Body of pancreas (tissue), 4 donors: ENCODE data around the gene MPST. TPM values are rescaled to one million over a fixed set of nuclear protein-coding genes. Genes with fewer than 3 reads are reported as not detected.
A peak's percentile ranks its signal among the peaks of the same experiment; 100 is the strongest.

Source experiments
- ATAC-seq: fragments of 150-250 bp; one replicate; pipeline ENCODE4 v1.9.1; 2016
- DNase-seq, 4 donors: peaks; one replicate each; pipeline ENCODE4 v3.0.0-alpha.2; 2019
- H3K27ac ChIP-seq, 4 donors: fragments of 200-600 bp; sonication (generic); 1 replicate in 3 of 4; 2 replicates in 1 of 4; pipeline versions ENCODE4 v1.5.1 to v1.6.1; 2016 to 2019; ENCODE audit warnings: mild to moderate bottlenecking in 1 of 4, mixed read lengths in 1 of 4, moderate library complexity in 1 of 4
- H3K27me3 ChIP-seq, 2 donors: fragments of 200-600 bp; sonication (generic); one replicate each; pipeline ENCODE4 v1.6.0; 2016; ENCODE audit warnings: mild to moderate bottlenecking in 1 of 2
- H3K36me3 ChIP-seq, 2 donors: fragments of 200-600 bp; sonication (generic); replicated peaks in 1 of 2; 2 replicates each; pipeline ENCODE4 v1.5.1; 2016; ENCODE audit warnings: low read depth in 2 of 2; ENCODE audit not compliant: insufficient read depth in 1 of 2
- H3K4me1 ChIP-seq: fragments of 200-600 bp; sonication (generic); one replicate; pipeline ENCODE4 v1.6.0; 2016
- H3K4me3 ChIP-seq, 2 donors: fragments of 200-600 bp; sonication (generic); 1 replicate in 1 of 2; 2 replicates in 1 of 2; pipeline ENCODE4 v1.5.1; 2016 to 2019
- H3K9me3 ChIP-seq, 3 donors: fragments of 200-600 bp; sonication (generic); 1 replicate in 2 of 3; 2 replicates in 1 of 3; pipeline ENCODE4 v1.5.1; 2016
- POLR2A ChIP-seq, 3 donors: fragments of 450-650 bp; IDR thresholded peaks; one replicate each; pipeline ENCODE4 v1.6.1; 2016; ENCODE audit warnings: antibody characterized with exemption in 3 of 3, mild to moderate bottlenecking in 2 of 3
- WGBS, 2 donors: methylation state at CpG; one replicate each; pipeline ENCODE4 v1.1.5; 2017; 5-methylcytosine and 5-hydroxymethylcytosine counted together
- intact Hi-C: fragments of 100-400 bp; cut with DNase I; formaldehyde crosslinking; loops from one replicate; pipeline ENCODE4 v1.15.1; 2023
- total RNA-seq, 2 donors: library from RNA; depleted of rRNA; stranded (reverse); fragments of >200 nt; gene quantifications; one replicate each; pipeline ENCODE4 v1.1.0, GENCODE V29; 2016
- TF ChIP-seq, protein P1 (sequence below), 7 experiments: fragments of 450-650 bp in 4 of 7; fragments of 200-600 bp in 3 of 7; sonication (generic) in 3 of 7; IDR thresholded peaks; one replicate each; pipeline ENCODE4 v1.5.1; 2016 to 2019; ENCODE audit warnings: antibody characterized with exemption in 7 of 7

MPST gene
- total RNA-seq, 2 donors from 2014 or later = 173 TPM

DNA sequence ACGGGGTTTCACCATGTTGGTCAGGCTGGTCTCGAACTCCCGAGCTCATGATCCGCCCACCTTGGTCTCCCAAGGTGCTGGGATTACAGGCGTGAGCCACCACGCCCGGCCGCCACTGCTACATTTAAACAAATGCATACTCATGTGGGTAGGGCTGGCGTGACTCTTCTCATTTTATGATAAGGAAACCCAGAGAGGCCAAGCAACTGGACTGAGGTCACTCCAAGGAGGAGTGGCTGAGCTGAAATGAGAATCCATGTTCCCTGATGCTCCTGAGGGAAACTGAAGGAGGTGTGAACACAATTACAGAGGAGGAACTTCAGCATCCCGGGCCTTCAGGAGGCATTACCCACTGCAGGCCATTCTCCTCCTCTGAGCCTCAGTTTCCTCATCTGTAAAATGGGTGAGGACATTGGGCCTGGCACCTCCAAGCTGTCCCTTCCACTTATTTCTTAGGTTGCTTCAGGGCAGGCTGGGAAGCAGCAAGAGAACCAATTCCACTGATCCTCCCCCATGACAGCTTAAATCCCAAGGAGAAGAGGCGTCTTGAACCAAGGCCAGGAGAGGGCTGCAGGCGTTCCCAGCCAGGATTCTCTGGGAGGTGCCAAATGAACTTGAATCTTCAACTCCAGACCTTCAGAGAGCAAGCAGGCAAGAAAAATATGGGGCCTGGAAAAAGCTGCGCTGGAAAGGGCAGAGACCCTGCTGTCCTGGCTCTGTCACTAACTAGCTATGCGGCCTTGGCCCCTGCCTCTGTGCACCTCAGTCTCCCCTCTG, 3.2 kb upstream of the MPST start:
- 86 to 87% methylated on average over 14 of the region's 14 CpGs for WGBS, 2 donors
- no peaks in the 10 kb centered on the region for H3K36me3 ChIP-seq
- ATAC-seq (no peak), DNase-seq (no peak)
- H3K4me3 ChIP-seq = no peak overlapping the region
- no peak for TF ChIP-seq POLR2A (IDR thresholded peaks at IDR 0.05)
- TF ChIP-seq, protein P1, sequence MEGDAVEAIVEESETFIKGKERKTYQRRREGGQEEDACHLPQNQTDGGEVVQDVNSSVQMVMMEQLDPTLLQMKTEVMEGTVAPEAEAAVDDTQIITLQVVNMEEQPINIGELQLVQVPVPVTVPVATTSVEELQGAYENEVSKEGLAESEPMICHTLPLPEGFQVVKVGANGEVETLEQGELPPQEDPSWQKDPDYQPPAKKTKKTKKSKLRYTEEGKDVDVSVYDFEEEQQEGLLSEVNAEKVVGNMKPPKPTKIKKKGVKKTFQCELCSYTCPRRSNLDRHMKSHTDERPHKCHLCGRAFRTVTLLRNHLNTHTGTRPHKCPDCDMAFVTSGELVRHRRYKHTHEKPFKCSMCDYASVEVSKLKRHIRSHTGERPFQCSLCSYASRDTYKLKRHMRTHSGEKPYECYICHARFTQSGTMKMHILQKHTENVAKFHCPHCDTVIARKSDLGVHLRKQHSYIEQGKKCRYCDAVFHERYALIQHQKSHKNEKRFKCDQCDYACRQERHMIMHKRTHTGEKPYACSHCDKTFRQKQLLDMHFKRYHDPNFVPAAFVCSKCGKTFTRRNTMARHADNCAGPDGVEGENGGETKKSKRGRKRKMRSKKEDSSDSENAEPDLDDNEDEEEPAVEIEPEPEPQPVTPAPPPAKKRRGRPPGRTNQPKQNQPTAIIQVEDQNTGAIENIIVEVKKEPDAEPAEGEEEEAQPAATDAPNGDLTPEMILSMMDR (IDR thresholded peaks at IDR 0.05) = no peak
- H3K9me3 ChIP-seq = no peaks in the 10 kb centered on the region
- H3K27ac ChIP-seq = peak overlapping the region in 2 of 4 donors; percentile 2
- H3K27me3 ChIP-seq = no peaks in the 10 kb centered on the region
- intact Hi-C loops = no loop called here
- H3K4me1 ChIP-seq = peaks cover 61% of the 10 kb centered on the region

DNA sequence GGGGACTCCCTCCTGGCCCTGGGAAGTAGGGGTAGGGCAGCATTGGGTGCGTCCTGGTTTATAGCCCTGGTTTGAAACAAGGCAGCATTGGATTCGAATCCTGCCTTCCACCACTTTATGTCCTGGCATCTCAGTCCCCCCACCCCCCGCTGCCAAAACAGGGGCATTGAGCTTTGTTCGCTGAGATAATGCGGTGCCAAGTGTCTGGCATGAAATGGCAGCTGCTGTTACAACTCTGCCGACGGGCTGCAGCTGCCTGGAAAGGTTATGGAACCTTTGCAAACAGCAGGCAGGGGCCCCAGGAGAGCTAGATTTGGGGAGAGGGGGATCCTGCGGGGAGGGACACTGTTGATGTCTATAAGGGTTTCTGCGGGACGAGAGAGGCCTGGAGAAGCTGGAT, 2.2 kb upstream of the MPST start:
- H3K27me3 ChIP-seq = no peaks in the 10 kb centered on the region
- H3K36me3 ChIP-seq = no peaks in the 10 kb centered on the region
- intact Hi-C loops = no loop called here
- no peaks in the 10 kb centered on the region for H3K9me3 ChIP-seq
- H3K27ac ChIP-seq = peak overlapping the region in 2 of 4 donors; percentile 93 to 95
- H3K4me3 ChIP-seq = no peak overlapping the region
- peak in 2 of 4 donors; percentile 26 to 55 for DNase-seq
- peaks cover 64% of the 10 kb centered on the region for H3K4me1 ChIP-seq
- TF ChIP-seq, protein P1 (IDR thresholded peaks at IDR 0.05) = no peak
- TF ChIP-seq POLR2A (IDR thresholded peaks at IDR 0.05) = no peak
- WGBS, 2 donors = 32 to 35% methylated on average over 8 to 10 of the region's 10 CpGs
- ATAC-seq = no peak

DNA sequence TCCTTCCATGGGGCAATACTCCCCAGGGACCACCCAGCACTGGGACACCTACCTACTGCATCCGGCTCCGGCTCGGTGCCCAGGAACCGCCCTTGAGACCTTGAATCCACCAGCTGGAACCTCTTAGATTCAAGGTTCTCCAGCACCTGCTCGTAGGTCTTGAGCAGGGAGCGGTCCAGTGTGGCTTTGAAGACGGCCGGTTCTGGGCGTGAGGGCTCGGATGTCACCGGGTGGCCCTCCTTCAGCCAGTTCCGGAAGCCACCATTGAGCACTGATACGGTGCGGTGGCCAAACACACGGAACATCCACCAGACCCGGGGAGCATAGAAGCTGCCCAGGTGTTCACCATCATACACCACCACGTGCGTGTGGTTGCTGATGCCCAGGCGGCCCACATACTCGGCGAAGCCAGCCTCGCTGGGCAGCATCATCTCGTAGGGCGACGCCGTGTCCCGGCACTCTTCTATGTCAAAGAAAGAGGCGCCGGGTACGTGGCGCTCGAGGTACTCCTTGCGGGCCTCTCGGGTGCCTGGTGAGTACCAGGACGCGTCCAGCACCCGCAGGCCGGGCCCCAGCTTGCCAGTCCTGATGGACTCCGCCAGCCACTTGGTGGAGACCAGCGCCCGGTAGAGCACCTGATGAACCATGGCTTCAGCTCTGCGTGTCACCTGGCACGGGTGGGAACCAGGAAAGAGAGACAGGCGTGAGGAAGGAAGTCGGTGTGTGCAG, 1.3 kb upstream of the MPST start:
- no peak for ATAC-seq
- Histone ChIP-seq H3K4me1 (peaks cover 68% of the 10 kb centered on the region), H3K4me3 (peak overlapping the region; percentile 64 to 97), H3K9me3 (no peaks in the 10 kb centered on the region), H3K36me3 (no peaks in the 10 kb centered on the region), H3K27ac (peak overlapping the region; percentile 93 to 96 (median 94)), H3K27me3 (no peaks in the 10 kb centered on the region)
- WGBS, 2 donors = 29 to 36% methylated on average over 10 to 45 of the region's 45 CpGs
- TF ChIP-seq, protein P1 (IDR thresholded peaks at IDR 0.05) = no peak
- TF ChIP-seq POLR2A (IDR thresholded peaks at IDR 0.05) = no peak
- DNase-seq = peak in 3 of 4 donors; percentile 25 to 38 (median 38)
- intact Hi-C loops = no loop called here

DNA sequence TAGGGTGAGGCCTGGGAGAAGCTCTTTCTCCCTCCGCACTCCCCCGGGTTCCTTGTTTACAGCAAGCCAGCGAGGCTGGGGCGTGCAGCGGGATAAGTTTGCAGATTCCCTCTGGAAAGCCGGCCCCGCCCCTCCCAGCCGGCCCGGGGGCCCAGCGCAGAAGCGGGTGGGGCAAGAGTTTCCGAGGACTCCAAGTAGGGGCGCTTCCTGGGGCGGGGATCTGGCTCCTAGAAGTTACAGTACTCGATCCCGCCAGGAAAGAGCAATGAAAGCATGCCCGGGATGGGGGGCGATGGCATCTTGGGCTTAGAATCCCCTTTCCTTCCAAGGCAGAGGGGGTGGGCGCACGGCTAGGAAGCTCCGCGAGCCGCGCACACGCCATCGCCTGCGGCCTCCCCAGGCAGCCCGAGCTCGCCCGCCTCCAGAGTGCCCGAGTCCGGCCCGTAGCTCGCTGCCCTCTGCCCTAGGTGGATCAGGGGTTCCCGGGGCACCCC, 680 bp upstream of the MPST start:
- Histone ChIP-seq H3K4me3 (peak overlapping the region; percentile 64 to 97), H3K36me3 (no peaks in the 10 kb centered on the region), H3K27ac (peak overlapping the region; percentile 93 to 96 (median 94)), H3K4me1 (peaks cover 75% of the 10 kb centered on the region), H3K27me3 (no peaks in the 10 kb centered on the region), H3K9me3 (no peaks in the 10 kb centered on the region)
- peak; percentile 24 for ATAC-seq
- TF ChIP-seq, protein P1 (IDR thresholded peaks at IDR 0.05) = no peak
- TF ChIP-seq POLR2A (IDR thresholded peaks at IDR 0.05) = peak in 1 of 3 donors; percentile 21
- DNase-seq = peak; percentile 51 to 65 (median 55)
- intact Hi-C loops = no loop called here
- WGBS, 2 donors = 0% methylated on average over 3 to 35 of the region's 35 CpGs
